GM18526 (cell line): ENCODE measurements around the gene LRRD1.

ENCODE experiments used
- POLR2A ChIP-seq: IDR thresholded peaks from 3 replicates; pipeline ENCODE4 v1.6.1; 2011; ENCODE audit not compliant: insufficient read length; ENCODE audit errors: extremely low read depth

The LRRD1 gene

DNA sequence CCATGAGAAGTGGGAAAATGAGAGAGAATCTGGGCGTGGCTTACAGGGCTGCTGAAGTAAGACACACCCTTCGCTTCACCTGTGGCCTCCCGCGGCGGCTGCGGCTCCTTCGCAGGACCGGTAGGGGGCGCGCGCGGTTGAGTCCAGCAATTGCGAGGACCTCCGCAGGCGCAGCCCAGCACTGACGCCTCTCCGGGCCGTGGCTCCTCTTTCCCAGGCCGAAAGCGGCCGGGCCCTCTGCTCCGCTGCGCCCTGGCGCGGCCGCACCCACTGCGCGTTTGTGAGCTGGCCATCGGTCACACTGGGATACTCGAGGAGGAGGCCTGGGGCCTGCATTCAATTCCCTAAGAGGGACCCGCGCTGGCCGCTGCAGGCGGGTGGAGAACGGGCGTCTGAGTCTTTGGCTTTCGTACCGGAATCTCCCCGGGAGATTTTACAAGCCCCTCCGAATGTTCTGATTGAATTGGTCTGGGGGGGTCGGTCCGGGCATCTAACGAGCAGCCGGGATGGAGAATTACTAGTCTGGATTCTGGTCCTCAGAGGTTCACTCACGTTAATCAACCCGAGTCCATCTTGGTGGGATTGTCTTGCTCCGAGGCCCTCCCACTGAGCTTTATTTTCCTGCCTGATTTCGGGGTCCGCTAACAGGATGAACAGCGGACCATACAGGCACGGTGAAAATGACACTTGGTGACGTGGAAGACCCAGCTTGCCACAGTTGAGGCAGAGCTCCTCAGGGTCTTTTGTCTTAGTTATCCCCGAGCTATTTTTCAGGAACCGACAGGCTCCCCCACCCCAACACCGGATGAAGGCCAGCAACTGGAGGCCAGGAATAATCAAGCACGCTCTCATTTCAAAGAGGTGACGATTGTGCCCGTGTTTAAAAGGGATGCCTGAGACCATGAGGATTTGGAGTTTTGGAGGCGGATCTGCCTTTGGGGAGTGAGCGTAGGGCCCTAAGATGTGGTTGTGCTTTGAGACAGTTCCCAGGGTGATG is at the start of gene LRRD1:
TSS of gene LRRD1 (minus strand) at position 215 of the 997 bp plus-strand sequence. CDS start 13,940 bp downstream, outside the sequence.
- TF ChIP-seq POLR2A: no peak

GRCh38 chr7:92228742-92229141 is 49.8 kb upstream of the LRRD1 start:
- no peak for TF ChIP-seq POLR2A

DNA sequence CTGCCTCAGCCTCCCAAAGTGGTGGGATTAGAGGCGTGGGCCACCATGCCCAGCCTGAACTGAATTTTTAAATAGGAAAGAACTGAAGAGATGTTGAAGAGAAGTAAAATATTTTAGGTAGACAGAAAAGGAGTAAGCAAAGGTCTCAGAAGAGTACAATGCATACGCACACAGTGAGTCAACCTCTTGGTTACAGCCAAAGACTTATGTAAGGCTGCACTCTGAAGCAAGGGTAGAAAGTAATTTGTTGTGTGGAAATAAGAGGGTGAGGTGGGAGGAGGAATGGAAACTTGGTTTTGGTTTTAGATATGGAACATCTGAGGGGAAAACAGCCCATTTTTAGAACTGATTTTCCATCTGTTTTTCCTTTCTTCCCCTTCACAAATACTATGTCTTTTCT is 49.2 kb upstream of the LRRD1 start:
- TF ChIP-seq POLR2A: no peak

GRCh38 chr7:92226981-92227380 is 48.0 kb upstream of the LRRD1 start:
- TF ChIP-seq POLR2A: no peak

DNA sequence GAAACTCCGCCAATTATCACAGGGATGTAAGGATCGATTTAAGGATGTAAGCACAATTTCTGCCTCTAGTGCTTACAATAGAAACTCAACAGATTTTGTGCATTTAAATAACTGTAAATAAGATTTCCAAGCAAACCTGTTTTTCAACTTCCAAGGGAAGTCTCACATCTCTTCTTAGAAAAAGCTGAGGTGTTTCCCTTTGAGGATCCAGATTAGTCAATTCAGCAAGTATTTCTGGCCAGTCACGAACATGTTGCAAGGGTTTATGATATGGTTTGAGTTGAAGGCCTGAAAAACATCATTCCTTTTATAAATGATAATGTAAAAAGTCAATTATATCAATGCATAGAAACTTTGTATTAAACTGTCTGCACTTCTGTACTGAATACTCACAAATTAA is 42.8 kb upstream of the LRRD1 start:
- no peak for TF ChIP-seq POLR2A

GRCh38 chr7:92206672-92207071 is 27.7 kb upstream of the LRRD1 start:
- TF ChIP-seq POLR2A: no peak

- no peak for TF ChIP-seq POLR2A
Observed at GRCh38 chr7:92205987-92206386, 27.0 kb upstream of the LRRD1 start.

GRCh38 chr7:92200791-92201190 is 21.8 kb upstream of the LRRD1 start:
- no peak for TF ChIP-seq POLR2A

DNA sequence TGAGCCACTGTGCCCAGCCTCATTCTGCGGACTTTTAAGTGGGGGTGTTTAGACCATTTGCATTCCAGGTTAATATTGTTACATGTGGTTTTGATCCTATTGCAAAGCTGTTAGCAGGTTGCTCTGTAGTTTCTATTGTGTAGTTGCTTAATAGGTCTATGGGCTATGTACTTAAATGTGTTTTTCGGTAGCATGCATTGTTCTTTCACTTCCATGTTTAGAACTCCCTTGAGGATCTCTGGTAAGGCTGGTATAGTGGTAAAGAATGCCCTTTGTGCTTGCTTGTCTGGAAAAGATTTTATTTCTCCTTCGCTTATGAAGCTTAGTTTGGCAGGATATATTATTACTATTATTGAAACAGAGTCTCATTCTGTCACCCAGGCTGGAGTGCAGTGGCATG is 13.4 kb upstream of the LRRD1 start:
- no peak for TF ChIP-seq POLR2A

DNA sequence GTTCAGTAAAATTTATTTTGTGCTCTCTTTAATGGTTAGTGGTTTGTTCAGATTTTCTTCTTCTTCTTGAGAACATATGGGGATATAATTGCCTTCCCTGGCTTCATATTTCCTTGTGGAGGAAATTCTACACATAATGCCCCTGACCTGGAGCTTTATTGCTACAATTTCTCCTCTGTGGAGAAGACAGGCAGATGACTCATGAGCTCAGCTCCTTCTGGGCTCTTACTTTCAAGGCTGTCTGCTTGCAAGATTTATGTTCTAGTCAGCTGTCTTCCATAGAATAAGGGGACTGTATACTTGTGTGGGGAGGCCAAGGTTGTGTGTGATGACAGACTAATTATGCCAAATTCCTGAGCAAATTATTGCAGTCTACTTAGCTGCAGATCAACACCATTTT is 1.6 kb downstream of the LRRD1 start:
- TF ChIP-seq POLR2A: no peak

- no peak for TF ChIP-seq POLR2A
Observed at GRCh38 chr7:92161271-92161670, 17.7 kb downstream of the LRRD1 start.

DNA sequence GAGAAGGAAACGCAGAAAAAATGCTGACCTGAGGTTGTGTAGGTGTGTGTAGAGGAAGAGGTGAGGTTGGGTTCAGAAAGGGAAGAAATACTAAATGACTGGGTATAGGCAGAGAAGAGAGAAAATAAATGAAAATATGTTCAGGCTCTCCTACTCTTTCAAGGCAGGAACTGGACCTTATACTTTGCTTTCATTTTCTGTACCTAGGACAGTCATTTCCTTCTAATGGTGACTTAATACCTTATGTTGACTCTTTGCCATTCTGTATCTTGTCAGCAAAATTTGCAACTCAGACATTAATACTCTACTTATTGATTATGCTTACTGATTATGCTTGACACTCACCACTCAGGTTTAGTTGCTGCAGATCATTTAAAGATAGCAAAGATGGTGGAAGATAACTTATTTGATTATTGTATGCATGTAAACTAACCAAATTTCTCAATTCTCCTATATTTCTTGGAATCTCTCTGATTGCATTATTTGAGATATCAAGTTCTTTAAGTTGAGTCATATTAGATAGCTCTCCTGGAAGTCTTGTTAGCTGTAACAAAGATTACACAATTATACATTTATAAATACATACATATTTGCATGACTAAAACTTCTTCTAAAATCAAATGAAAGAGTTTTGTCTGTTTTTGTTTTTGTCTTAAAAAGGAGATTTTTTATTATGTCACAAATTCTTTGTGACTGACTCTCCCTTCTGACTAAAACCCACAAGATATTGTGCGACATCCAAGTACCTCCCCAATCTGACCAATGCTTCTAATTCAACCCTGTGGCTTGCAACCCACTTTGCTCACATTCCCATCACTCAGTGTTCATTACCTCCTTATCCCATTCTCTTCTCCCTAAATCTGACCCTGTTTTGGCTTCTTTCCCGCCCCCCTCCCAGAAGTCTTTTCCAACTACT is 20.0 kb downstream of the LRRD1 start:
- no peak for TF ChIP-seq POLR2A

GRCh38 chr7:92156990-92157389 is 22.0 kb downstream of the LRRD1 start:
- no peak for TF ChIP-seq POLR2A

DNA sequence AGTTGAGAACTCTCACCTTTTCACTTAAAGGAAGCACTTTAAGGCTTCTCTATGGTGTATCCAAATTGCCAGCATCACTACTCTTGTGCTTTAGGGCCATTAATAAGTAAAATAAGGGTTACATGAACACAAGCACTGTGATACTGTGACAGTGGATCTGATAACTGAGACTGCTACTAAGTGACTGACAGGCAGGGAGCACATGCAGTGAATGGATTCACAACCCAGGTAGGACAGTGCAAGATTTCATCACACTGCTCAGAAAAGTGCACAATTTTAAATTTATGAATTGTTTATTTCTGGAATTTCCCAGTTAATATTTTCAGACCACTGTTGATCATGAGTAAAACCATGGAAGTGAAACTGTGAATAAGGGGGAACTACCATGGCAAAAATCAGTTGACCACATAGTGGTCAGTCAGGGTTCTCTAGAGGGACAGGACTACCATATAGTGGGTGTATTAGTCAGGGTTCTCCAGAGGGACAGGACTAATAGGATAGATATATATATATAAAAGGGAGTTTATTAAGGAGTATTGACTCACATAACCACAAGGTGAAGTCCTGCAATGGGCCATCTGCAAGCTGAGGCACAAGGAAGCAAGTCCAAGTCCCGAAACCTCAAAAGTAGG is 23.7 kb downstream of the LRRD1 start:
- no peak for TF ChIP-seq POLR2A

GRCh38 chr7:92150450-92151017 is 28.4 kb downstream of the LRRD1 start:
- no peak for TF ChIP-seq POLR2A

GRCh38 chr7:92149736-92150239 is 29.2 kb downstream of the LRRD1 start:
- no peak for TF ChIP-seq POLR2A
